Thoracic aorta (tissue), 2 donors: ENCODE data around the gene HPCAL1. TPM values are rescaled to one million over a fixed set of nuclear protein-coding genes. Genes with fewer than 3 reads are reported as not detected.

Experiments
- ATAC-seq: fragments of 150-250 bp; one replicate; pipeline ENCODE4 v1.8.0; 2017; ENCODE audit warnings: low read depth; ENCODE audit not compliant: insufficient number of reproducible peaks, low FRiP score
- DNase-seq: peaks from one replicate; pipeline ENCODE4 v3.0.0-alpha.2; 2020; ENCODE audit warnings: low spot score
- H3K27ac ChIP-seq, 2 donors: fragments of 200-600 bp; sonication (generic); 1 replicate in 1 of 2; 2 replicates in 1 of 2; pipeline ENCODE4 v1.5.1; 2016; ENCODE audit warnings: mild to moderate bottlenecking in 2 of 2, moderate library complexity in 2 of 2
- H3K27me3 ChIP-seq: fragments of 200-600 bp; sonication (generic); replicated peaks from 2 replicates; pipeline ENCODE4 v1.6.0; 2016; ENCODE audit warnings: mild to moderate bottlenecking; ENCODE audit not compliant: insufficient read depth
- H3K36me3 ChIP-seq: fragments of 200-600 bp; sonication (generic); one replicate; pipeline ENCODE4 v1.5.1; 2016
- H3K4me1 ChIP-seq, 2 donors: fragments of 200-600 bp; sonication (generic); 1 replicate in 1 of 2; 2 replicates in 1 of 2; pipeline versions ENCODE4 v1.5.1 to v1.6.0; 2016; ENCODE audit warnings: low read depth in 2 of 2, mild to moderate bottlenecking in 1 of 2; ENCODE audit not compliant: control insufficient read depth in 1 of 2
- H3K4me3 ChIP-seq: fragments of 200-600 bp; sonication (generic); 2 replicates; pipeline ENCODE4 v1.5.1; 2016; ENCODE audit warnings: mild to moderate bottlenecking
- H3K9me3 ChIP-seq: fragments of 200-600 bp; sonication (generic); 2 replicates; pipeline ENCODE4 v1.5.1; 2016
- CTCF ChIP-seq: fragments of 200-600 bp; sonication (generic); IDR thresholded peaks from one replicate; pipeline ENCODE4 v1.5.1; 2019; ENCODE audit warnings: antibody characterized with exemption
- total RNA-seq, 2 donors: library from RNA; depleted of rRNA; stranded (reverse); fragments of >200 nt; gene quantifications; one replicate each; pipeline versions ENCODE4 v1.1.0 to v1.2.3, GENCODE V29; 2016

The HPCAL1 gene
- total RNA-seq, 2 donors from 2014 or later: 34.6 to 50.2 TPM

- ATAC-seq (no peak), DNase-seq (no peak)
- H3K9me3 ChIP-seq: no peaks in the 10 kb centered on the region
- H3K36me3 ChIP-seq: no peaks in the 10 kb centered on the region
- H3K27ac ChIP-seq: peak overlapping the region; percentile 53 to 59
- peaks cover 6 to 25% of the 10 kb centered on the region in 2 donors for H3K4me1 ChIP-seq
- no peak overlapping the region for H3K4me3 ChIP-seq
- no peaks in the 10 kb centered on the region for H3K27me3 ChIP-seq
- no peak for TF ChIP-seq CTCF
Observed at GRCh38 chr2:10300997-10301940, 1.4 kb upstream of the HPCAL1 start.

- DNase-seq: no peak
- no peak for ATAC-seq
- H3K36me3 ChIP-seq: no peaks in the 10 kb centered on the region
Observed at GRCh38 chr2:10301941-10302478, 694 bp upstream of the HPCAL1 start.

GRCh38 chr2:10303181-10303693 lies 533 bp downstream of the HPCAL1 start:
- no peak for ATAC-seq
- H3K4me1 ChIP-seq: peaks cover 6 to 34% of the 10 kb centered on the region in 2 donors
- no peaks in the 10 kb centered on the region for H3K9me3 ChIP-seq
- no peaks in the 10 kb centered on the region for H3K27me3 ChIP-seq
- peak overlapping the region; percentile 53 to 55 for H3K27ac ChIP-seq
- peak overlapping the region; percentile 86 for H3K4me3 ChIP-seq
- DNase-seq: no peak
- no peak for TF ChIP-seq CTCF
- H3K36me3 ChIP-seq: no peaks in the 10 kb centered on the region

More at GRCh38 chr2:10301941-10302478, 694 bp upstream of the HPCAL1 start:
- peak overlapping the region; percentile 86 for H3K4me3 ChIP-seq
- peak overlapping the region; percentile 53 to 59 for H3K27ac ChIP-seq
- TF ChIP-seq CTCF: no peak
- H3K4me1 ChIP-seq: peaks cover 6 to 25% of the 10 kb centered on the region in 2 donors
- no peaks in the 10 kb centered on the region for H3K9me3 ChIP-seq
- no peaks in the 10 kb centered on the region for H3K27me3 ChIP-seq

GRCh38 chr2:10303694-10304378 lies 1.1 kb downstream of the HPCAL1 start:
- H3K36me3 ChIP-seq: no peaks in the 10 kb centered on the region
- H3K9me3 ChIP-seq: no peaks in the 10 kb centered on the region
- peaks cover 6 to 34% of the 10 kb centered on the region in 2 donors for H3K4me1 ChIP-seq
- H3K4me3 ChIP-seq: peak overlapping the region; percentile 86
- ATAC-seq (no peak), DNase-seq (no peak)
- H3K27ac ChIP-seq: no peak overlapping the region
- TF ChIP-seq CTCF: peak; percentile 23
- no peaks in the 10 kb centered on the region for H3K27me3 ChIP-seq
